ENCODE measurements around the gene HK3. TPM values are rescaled to one million over a fixed set of nuclear protein-coding genes. Genes with fewer than 3 reads are reported as not detected.

The HK3 gene
- total and polyA plus RNA-seq, 2 of the 8 experiments (the other 6 are each of a cell fraction or from before 2014, with no cell fraction given), result not detected

GRCh38 chr5:176902911-176903664 is 3.9 kb upstream of the HK3 start:
- H4K91ac ChIP-seq (replicated peaks; ENCODE audit: insufficient read length, low read length), result no peak overlapping the region
- H3K23ac ChIP-seq (ENCODE audit: insufficient read length), result no peak overlapping the region
- 97% methylated on average over 5 of the region's 5 CpGs; no CpG with 5 or more reads in 1 of the 2 experiments for WGBS, 2 experiments (ENCODE audit: extremely low coverage in 1 of 2, insufficient coverage in 1 of 2, insufficient read length in 1 of 2, insufficient replicate concordance in 2 of 2, low coverage in 1 of 2, low lambda C conversion rate in 2 of 2, missing lambda C conversion rate in 1 of 2)
- H3K18ac ChIP-seq (ENCODE audit: extremely low read depth, low read length), result no peak overlapping the region
- no peak overlapping the region for H3K56ac ChIP-seq (replicated peaks; ENCODE audit: insufficient read length, low read depth, low read length)
- no peak overlapping the region for H2BK5ac ChIP-seq (ENCODE audit: low read depth, low read length)
- no peak overlapping the region for H3K4me3 ChIP-seq (ENCODE audit: extremely low read depth in 1 of 4, insufficient read depth in 2 of 4, low read depth in 3 of 4, low read length in 4 of 4)
- no peak overlapping the region for H2AK5ac ChIP-seq (ENCODE audit: low read depth, low read length)
- H3K14ac ChIP-seq (ENCODE audit: insufficient read length), result no peak overlapping the region
- H3K79me2 ChIP-seq (ENCODE audit: control insufficient read depth in 1 of 2, insufficient read depth in 2 of 2, low read length in 2 of 2), result no peaks in the 10 kb centered on the region
- ChIA-PET CTCF (ENCODE audit: partially characterized antibody) (interaction anchor here (0.6 to 2.6 kb wide), 12 partner anchors 8 to 245 kb away, joined by 3 to 14 read pairs (median 3); no protein-coding TSS in a partner anchor), POLR2A (ENCODE audit: partially characterized antibody) (interaction anchor here (1.0 kb wide), 1 partner anchor 10 kb away, joined by 3 read pairs; no protein-coding TSS in a partner anchor)
- no peak overlapping the region for H3K4ac ChIP-seq (replicated peaks; ENCODE audit: insufficient read length, low read depth, low read length)
- no peak overlapping the region for H2BK20ac ChIP-seq (ENCODE audit: low read length)
- H3K27ac ChIP-seq (ENCODE audit: low read depth, low read length), result no peak overlapping the region
- no peak overlapping the region for H2AFZ ChIP-seq (ENCODE audit: low read length)
- H2BK15ac ChIP-seq (ENCODE audit: low read length), result no peak overlapping the region
- H3K9me3 ChIP-seq (ENCODE audit: insufficient read depth in 2 of 2, low read depth in 1 of 2, low read length in 1 of 2), result no peaks in the 10 kb centered on the region
- no peak for DNase-seq (ENCODE audit: low read depth in 1 of 2, low spot score in 2 of 2)
- H3K4me1 ChIP-seq (replicated peaks in 1 of 4; ENCODE audit: control insufficient read depth in 3 of 4, insufficient read depth in 4 of 4, low read length in 3 of 4), result peaks cover 0 to 6% (median 3%) of the 10 kb centered on the region in 4 experiments; a peak in 5 of 7 replicates
- no peaks in the 10 kb centered on the region for H3K27me3 ChIP-seq (replicated peaks in 1 of 4; ENCODE audit: control insufficient read depth in 3 of 4, extremely low read depth in 1 of 4, insufficient read depth in 3 of 4, low read length in 3 of 4)
- H2BK12ac ChIP-seq (ENCODE audit: low read depth, low read length), result no peak overlapping the region
- no peaks in the 10 kb centered on the region for H3K79me1 ChIP-seq (ENCODE audit: low read depth, low read length)
- H3K36me3 ChIP-seq (ENCODE audit: control insufficient read depth in 2 of 4, insufficient read depth in 4 of 4, low read length in 3 of 4), result peaks cover 15 to 49% (median 43%) of the 10 kb centered on the region in 4 experiments; a peak in 7 of 8 replicates
- H4K20me1 ChIP-seq (replicated peaks in 1 of 2; ENCODE audit: control insufficient read depth in 1 of 2, insufficient read depth in 2 of 2, low read length in 2 of 2), result no peaks in the 10 kb centered on the region
- FAIRE-seq, result no peak
- no peak overlapping the region for H4K8ac ChIP-seq (ENCODE audit: extremely low read depth, insufficient read depth, low read length)
- no peaks in the 10 kb centered on the region for H3K23me2 ChIP-seq (ENCODE audit: low read depth, low read length)
- no peak overlapping the region for H4K5ac ChIP-seq (ENCODE audit: insufficient read length, low read depth, low read length)
- H3K9ac ChIP-seq (replicated peaks in 1 of 4; ENCODE audit: extremely low read depth in 1 of 4, low read depth in 3 of 4, low read length in 3 of 4), result no peak overlapping the region
- no peak overlapping the region for H3K4me2 ChIP-seq (ENCODE audit: insufficient read depth in 1 of 2, low read depth in 2 of 2, low read length in 2 of 2)
- TF ChIP-seq HDAC2 (IDR thresholded peaks at IDR 0.05; ENCODE audit: borderline replicate concordance in 1 of 2, low read depth in 2 of 2, low read length in 2 of 2) (no peak), POLR2A (IDR thresholded peaks at IDR 0.05; ENCODE audit: control extremely low read depth in 1 of 2, low read depth in 2 of 2, low read length in 2 of 2) (peak in 1 of 2 experiments; percentile 17; a peak in 1 of 3 replicates), FOSL1 (IDR thresholded peaks at IDR 0.05; ENCODE audit: insufficient read depth, low read depth, low read length) (no peak)
- no peak overlapping the region for H2BK120ac ChIP-seq (replicated peaks; ENCODE audit: low read depth, low read length)

Data from H1 (cell line).